HG03196 (cell line): ENCODE measurements around the gene TES.

Source experiments
- ATAC-seq: cut with Tn5 transposase; IDR thresholded peaks from one replicate; pipeline ENCODE4 v1.9.1; 2021; ENCODE audit not compliant: unreplicated experiment

Gene TES

DNA sequence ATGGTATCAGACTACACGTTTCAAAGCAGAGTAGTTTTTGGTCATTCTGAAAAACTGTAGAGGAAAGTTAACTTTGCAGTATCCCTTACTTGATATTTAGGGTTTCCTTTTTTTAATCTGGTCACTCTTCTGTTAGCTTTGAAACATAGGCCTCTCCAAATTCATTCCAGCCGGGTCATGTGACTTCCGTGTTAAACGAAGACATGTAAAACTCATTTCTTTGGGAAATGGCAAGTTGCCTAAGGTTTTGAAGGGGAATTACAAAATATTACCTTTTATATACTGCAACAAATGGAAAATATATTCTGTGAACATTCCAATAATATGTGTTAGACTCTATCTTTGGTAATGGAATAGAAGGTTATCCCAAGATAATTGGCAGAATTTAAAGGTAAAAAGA lies 9.5 kb downstream of the TES start:
- ATAC-seq = no peak

DNA sequence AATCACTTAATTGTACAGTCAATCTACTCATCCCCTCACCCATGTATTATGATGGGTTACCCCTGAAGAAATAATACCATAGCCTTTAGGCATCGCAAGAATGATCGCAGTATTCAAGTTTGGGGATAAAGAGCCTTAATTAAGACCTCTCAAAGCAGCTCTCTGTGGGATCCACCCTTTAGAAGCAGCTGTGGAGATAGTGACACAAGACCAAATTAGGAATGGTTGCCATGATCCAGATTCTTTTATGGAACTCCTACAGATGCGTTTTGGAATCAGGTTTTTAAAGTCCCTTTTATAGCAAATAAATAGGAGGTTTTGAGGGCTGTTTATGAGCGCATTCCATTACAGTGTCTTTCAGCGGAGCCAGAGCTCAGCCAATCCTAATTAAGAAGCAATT lies 12.2 kb downstream of the TES start:
- no peak for ATAC-seq

DNA sequence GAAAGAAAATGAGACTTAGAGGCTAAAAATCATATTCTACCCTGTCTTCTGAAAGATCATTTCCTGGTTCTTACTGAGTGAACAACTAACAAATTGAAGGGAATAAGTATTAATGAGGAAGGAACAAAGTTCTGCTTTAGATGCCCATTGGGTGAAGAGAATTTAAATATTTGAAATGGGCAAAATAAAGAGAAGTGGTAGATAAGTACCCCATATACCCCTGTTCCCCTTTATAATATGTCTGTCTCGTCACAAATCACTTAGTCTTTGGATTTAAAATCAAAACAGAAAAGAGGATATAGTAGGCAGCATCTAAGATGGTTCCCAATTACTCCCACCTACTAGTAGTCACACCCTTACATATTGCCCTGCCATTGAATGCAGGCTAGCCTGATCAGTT lies 13.2 kb downstream of the TES start:
- no peak for ATAC-seq

DNA sequence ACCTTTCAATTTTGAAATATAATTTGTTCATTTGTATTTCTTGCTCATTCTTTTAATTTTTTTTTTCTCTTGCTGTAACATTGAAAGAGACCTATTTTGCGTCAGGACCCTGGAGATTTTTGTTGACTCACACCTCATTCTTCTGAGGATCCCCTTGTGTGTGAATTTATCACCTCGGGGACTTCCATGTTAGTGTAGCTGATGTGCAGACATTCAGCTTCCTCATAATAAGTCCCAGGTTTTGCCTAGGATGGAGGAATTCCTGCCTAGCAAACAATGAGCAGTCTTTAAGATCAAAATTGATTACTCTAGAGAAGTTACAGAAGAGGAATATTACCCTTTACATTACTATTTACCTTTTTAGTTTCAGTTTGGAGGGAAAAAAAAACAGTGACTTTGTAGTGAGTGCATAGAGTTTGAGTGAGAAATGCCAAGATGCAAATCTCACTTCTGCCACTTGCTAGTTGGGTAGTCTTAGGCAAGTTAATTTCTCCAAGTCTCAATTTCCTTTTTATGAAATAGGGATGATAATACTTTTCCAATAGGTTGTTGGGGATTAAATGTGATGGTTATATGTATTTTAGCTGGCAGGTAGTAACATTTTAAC lies 14.3 kb downstream of the TES start:
- ATAC-seq = peak; percentile 50

DNA sequence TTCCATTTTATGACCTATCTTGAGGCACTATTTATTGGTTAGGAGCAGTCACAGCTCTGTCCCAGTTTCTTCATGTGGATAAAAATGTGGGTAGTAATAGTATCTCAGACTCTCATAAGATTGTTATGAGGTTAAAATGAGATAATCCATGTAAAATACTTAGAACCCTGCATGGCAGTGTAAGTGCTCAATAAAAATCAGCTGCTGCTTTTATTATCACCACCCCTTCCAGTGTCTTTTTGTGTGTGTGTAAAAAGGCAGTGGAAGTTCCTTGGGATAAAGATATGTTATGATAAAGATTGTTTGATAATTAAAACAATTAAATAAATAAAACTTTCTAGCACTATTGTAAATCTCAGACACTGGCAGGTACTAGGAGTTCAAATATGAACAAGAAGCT lies 15.5 kb downstream of the TES start:
- ATAC-seq = no peak

DNA sequence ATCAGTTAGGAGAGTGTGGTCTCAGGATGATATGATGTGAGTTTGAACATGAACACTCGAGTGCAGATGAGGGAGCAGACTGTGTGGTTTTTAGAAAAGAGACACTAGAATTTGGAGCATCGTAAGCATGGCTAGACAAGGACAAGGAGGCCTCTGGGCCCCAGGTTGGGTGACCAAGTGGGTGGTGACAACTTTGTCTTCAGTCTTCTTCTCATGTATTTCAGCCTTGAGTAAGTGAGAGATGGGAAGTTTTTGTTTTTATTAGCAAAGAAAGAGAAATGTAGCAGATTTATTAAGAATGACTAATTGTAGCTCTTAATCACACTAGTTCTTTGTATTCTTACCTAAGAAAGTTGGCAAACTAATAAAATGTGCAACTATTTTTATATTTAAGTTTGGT lies 16.3 kb downstream of the TES start:
- ATAC-seq = no peak

DNA sequence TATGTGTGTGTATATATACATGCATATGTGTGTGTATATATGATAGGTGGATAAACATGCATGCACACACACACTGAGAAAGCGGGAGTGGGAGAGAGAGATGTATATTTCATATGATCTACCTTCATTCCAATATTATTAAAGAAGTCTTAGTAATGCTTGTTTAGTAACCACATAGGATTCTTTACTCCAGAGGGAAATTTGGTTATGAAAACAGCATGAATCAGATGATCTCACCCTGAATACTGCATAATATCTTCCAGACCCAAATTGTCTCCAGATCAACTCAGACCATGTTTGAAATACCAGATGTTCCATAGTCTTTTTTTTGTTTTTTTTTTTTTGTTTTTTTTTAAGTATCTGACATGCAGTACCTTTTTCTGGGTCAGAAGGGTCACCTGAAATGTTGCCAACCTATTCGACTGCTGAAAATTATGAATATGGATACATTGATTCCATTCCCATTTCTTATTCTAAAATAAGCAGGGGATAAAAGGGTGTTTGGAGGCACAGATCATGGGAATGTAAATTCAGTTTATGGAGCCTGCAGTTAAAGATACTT lies 17.4 kb downstream of the TES start:
- no peak for ATAC-seq

DNA sequence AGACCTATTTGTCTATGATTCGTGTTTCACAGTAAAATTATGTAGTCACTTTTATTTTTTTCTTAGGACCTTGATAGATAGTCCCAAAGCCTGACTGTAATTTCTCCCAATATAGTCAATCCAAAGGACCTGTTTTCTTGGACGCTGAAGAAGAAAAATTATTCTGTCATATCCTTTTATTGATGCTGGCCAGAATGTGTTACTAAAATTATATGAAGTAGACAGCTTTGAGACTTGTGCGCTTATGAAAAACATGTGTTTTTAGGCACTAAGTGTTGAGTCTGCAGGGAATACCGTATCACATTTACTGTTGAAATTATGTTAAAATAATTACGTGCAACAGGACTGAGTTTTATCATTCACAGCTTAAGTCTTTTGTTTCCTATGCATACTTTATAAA lies 17.9 kb downstream of the TES start:
- ATAC-seq = no peak

DNA sequence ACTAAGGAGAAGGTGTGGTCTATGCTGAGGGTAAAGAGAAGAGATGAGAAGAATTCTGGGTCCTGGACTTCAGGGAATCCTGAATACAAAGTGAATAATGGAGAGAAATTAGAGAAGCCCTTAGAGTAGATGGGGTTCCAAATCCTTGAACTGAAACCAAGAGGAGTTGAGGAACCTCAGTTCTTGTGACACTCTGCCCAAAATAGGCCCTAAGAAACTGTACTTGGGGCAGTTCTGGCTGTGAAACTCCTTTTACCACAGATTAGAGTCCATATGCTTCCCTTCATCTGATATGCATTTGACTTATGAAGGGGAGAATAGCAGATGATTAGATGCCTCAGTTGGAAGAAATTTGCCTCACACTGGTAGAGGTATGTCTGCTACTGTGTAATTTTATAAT lies 19.0 kb downstream of the TES start:
- ATAC-seq = peak; percentile 40

DNA sequence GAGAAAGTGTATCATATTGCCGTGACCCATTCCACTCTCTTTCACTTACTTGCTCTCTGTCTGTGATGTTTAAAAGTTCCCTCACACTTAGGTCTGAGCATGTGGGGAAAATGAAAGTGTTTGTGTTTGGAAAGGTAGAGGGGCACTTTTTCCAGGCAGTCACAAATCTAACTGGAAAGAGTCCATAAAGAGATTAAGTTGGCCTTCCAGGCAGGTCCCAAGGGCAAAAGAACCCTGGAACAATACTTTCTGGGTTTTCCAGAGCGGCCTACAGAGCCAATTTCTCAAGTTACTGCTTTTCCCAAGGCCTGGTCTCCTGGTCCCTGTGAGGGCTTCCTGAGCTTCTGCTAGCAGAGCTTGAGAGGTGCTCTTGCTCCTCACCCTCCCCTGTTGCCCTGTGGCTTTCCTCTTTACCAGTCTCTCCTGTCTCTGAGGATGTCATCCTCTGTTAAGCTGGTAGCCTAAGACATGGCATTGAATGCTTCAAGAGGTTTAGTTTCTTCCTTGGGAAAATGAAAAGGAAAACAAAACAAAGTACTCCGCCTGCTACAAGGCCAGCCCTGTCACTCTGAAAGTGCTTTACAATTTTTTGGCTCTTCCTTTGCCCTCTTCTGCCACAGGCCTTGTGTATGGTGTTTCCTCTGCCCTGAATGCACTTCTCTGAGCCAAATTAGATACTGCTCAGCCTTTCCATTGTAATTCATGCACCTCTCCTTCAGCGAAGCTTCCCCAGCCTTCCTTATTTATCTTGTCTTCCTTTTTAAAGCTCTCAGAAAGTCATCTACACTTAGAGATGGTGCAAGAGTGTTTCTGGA lies 20.1 kb downstream of the TES start:
- ATAC-seq = no peak

DNA sequence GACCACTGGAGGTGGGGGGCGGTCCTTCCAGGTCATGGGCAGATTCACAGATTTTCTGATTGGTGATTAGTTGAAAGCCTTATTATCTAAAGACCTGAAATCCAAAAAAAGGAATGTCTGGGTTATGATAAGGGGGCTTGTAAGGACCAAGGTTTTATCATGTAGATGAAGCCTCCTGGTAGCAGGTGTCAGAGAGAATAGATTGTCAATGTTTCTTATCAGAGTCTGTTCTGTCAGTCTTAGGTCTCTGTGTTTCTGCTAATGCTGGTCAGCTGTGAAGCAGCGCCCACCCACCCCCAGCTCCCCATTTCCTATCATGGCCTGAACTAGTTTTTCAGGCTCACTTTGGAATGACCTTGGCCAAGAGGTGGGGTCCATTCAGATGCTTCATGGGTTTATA lies 21.2 kb downstream of the TES start:
- ATAC-seq = no peak

DNA sequence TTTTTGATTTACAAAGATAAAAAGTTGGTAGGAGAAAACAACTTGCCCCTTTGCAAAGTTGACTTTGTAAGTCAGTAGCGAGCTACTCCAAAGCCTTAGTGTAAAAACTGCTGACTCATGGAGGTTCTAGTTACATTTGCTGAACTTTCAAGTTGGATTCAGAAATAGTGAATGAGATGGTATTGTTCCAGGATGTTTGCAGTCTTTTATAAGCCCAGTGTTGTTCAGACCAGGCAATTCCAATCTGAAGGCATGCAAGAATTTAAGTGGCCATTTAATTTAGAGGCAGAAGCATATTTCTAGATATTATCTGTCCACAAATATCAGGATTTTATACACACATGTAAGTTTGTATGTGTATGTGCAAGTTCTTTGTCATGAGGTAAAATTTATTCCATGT lies 21.6 kb downstream of the TES start:
- ATAC-seq = no peak

DNA sequence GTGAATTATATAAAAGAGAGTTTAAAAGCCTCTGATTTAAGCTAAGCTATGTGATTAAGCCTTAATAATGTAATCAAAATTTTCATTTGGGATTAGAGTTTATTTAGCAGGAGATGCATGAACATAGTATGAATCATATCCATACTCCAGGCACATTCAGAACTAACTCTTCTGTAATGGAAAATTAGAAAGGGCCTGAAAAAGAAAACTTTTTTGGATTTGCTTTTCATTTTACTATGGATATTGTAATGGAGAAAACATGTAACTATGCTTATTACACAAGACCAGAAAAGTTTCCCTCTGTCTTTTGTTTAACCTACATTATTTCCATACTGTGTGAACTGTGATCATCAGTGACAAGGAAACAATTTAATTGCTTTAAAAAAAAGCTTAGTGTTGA lies 22.0 kb downstream of the TES start:
- no peak for ATAC-seq

DNA sequence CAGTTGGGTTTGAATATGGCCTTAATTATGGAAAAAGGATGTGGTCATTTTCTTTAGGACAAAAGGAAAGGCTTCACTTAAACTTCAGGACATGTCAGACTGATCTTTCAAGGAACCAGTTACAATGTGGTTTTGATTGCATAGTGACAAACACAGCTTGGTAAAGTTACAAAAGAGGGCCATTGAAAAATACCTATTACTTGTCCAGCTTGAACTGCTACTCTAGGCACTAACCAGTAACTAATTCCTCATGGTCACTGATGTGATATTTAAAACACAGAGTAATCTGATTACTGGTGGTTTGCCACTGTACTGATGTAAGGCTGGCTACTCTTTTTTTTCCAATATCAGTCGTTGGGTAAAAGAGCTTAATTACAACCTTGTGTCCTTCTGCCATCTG lies 22.6 kb downstream of the TES start:
- no peak for ATAC-seq

DNA sequence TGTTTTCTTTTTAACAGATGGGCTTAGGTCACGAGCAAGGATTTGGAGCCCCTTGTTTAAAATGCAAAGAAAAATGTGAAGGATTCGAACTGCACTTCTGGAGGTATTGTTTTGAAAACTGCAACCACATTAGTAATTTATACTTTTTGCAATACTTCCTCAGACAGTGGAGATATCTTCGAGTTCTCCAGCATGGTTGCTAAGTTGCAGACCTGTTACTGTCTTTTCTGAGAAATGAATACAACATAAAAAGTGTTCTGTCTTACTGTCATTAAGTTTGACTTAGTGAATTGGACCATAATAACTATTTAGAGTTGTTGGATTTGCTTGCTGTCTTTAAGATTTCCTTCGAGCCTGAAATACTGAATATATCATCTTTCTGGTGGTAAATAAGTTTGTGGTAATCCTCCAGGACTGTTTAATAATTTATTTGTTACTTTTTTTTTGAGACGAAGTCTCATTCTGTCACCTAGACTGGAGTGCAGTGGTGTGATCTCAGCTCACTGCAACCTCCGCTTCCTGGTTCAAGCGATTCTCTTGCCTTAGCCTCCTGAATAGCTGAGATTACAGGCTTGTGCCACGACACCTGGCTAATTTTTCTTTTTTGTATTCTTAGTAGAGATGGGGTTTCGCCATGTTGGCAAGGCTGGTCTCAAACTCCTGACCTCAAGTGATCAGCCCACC lies 24.3 kb downstream of the TES start:
- ATAC-seq = no peak

DNA sequence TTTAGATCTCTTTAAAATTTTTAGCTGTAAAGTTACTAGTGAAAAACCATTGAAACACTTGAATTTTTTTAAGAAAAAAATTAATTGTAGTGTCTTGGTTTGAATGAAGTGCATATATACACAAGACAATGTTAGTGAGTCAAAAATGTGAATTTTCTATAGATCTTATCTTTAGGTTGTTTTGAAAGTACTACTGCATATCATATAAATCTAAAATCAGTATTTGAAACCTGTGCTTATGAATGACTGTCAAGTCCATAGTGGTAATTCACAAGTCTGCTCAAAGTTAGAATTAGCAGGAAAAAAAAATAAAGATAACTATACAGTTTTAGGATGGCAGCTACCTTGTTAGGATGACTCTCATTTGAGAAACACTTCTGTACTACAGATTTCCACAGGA lies 25.0 kb downstream of the TES start:
- no peak for ATAC-seq

DNA sequence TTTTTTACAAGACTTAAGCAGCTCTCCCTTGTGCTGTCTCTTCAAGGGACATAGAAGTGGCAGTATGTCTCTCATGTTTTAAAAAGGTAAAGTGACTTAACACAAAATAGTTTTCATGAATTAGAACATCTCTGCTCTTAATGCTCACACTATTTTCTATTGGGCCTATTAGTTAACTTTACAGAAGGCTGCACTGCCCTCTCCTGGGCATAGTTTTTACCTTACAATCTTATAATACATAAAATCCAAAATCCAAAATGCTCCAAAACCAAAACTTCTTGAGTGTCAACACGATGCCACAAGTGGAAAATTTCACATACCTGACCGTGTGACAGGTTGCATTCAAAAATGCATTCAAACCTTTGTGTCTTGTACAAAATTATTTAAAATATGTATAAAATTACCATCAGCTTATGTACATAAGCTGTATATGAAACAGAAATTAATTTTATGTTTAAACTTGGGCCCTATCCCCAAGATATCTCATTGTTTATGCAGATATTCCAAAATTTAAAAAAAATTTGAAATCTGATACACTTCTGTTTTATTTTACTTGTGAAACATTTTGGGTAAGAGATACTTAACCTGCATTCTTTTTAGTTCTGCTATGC lies 25.8 kb downstream of the TES start:
- no peak for ATAC-seq

DNA sequence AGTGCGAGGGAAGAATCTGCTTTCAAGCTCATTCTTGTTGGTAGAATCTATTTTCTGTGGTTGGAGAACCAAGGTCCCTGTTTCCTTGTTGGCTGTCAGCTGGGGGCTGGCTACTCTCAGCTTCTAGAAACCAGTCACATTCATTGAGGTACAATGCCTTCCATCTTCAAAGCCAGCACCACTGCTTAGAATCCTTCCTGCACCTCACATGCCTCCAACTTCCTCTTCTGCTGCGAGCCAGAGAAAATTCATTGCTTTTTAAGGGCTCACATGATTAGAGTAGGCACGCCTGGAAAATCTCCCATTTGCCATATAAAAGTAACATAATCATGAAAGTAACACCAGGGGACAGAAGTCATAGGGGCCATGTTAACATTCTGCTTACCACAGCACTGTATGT lies 28.7 kb downstream of the TES start:
- no peak for ATAC-seq

DNA sequence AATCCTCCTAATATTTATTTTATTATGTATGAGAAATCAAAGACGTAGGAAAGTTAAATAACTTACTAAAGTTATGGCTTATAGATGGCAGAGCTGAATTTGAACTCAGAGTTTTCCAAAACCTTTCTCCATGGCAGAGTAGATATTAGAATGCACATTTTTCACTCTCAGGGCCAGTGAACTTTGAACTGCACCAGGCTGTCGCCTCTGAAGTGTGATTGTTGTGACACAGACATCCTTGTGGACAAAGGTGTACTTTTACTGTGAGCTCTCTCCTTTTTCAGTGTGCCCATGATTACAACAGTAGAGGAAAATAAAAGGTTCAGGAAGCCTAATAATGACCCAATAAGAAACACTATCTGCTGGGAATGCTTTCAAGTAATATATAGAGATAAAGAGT lies 29.1 kb downstream of the TES start:
- ATAC-seq = no peak

DNA sequence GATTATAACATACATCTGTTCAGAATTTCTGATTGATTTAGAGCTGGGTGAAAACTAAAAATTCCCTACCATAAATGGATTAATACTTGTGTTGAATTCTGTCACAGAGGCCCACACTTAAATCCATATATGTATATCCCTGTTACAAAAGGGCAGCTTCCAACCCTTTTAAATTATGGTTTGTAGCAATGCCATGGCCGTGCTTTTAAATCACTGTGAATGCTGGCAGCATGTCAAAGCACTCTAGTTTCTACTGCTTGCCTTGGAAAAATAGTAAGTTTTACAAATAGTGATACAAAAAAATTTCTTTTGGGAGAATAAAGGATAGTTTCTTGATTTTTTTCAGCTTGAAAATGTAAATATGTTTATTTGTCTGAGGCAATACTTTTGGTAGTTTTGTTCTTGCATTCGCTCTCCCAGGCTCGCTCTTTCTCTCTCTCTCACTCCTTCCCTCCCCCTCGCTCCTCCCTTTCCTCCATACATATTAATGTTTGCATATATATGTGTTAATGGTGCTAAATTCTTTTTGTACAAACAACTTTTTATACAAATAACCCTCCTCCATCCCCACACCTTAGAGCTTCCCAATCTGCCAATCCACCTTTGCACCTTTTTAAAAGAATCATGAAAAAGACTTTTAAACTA lies 29.8 kb downstream of the TES start:
- ATAC-seq = no peak

DNA sequence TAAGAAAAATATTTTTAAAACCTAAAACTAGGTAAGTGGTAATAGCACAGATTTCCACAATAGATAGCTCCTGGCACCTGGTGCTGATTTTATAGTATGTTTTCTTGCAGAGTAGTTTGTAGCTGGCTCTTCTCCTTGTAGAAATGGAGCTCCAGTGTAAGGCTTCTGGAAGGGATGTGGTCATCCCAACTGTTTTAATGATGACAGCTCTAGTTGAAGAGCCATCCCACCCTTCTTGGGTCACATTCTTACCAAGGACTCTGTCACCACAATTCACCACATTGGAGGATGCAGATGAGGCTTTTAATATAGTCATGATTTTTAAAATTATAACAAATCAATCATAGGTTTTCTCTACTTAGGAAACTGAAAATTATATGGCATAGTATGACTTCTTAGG lies 31.0 kb downstream of the TES start:
- ATAC-seq = no peak
